ENCODE results near the gene PTGDR. TPM values are rescaled to one million over a fixed set of nuclear protein-coding genes. Genes with fewer than 3 reads are reported as not detected.
A peak's percentile ranks its signal among the peaks of the same experiment; 100 is the strongest.

PTGDR gene
- total RNA-seq, 2 donors from 2014 or later, result 0.09 TPM; not detected in 1

GRCh38 chr14:52271538-52271937 is 4.0 kb downstream of the PTGDR start:
- 100% methylated on average over 1 of the region's 1 CpG for WGBS, 2 experiments (ENCODE audit: insufficient coverage in 1 of 2, insufficient read length in 1 of 2)
- Histone ChIP-seq H3K27me3 (ENCODE audit: control insufficient read depth, insufficient read depth, low read length, poor library complexity, severe bottlenecking) (peaks cover 46% of the 10 kb centered on the region), H3K36me3 (ENCODE audit: control insufficient read depth, insufficient read depth, low read length) (no peaks in the 10 kb centered on the region), H3K9ac (ENCODE audit: extremely low read depth, low read length, poor library complexity, severe bottlenecking) (no peak overlapping the region), H3K4me1 (ENCODE audit: control insufficient read depth, insufficient read depth, low read length) (no peaks in the 10 kb centered on the region), H3K27ac (ENCODE audit: low read depth, low read length) (no peak overlapping the region), H3K9me3 (ENCODE audit: control insufficient read depth, low read length) (no peaks in the 10 kb centered on the region), H3K4me3 (ENCODE audit: low read length) (no peak overlapping the region)
- Mint-ChIP-seq H3K27ac (no peak overlapping the region), H3K9me3 (no peaks in the 10 kb centered on the region), H3K4me1 (peaks cover 17% of the 10 kb centered on the region), H3K36me3 (ENCODE audit: low read depth) (no peaks in the 10 kb centered on the region), H3K4me3 (no peak overlapping the region), H3K27me3 (ENCODE audit: insufficient read depth) (peaks cover 48% of the 10 kb centered on the region)
- TF ChIP-seq, protein P1, sequence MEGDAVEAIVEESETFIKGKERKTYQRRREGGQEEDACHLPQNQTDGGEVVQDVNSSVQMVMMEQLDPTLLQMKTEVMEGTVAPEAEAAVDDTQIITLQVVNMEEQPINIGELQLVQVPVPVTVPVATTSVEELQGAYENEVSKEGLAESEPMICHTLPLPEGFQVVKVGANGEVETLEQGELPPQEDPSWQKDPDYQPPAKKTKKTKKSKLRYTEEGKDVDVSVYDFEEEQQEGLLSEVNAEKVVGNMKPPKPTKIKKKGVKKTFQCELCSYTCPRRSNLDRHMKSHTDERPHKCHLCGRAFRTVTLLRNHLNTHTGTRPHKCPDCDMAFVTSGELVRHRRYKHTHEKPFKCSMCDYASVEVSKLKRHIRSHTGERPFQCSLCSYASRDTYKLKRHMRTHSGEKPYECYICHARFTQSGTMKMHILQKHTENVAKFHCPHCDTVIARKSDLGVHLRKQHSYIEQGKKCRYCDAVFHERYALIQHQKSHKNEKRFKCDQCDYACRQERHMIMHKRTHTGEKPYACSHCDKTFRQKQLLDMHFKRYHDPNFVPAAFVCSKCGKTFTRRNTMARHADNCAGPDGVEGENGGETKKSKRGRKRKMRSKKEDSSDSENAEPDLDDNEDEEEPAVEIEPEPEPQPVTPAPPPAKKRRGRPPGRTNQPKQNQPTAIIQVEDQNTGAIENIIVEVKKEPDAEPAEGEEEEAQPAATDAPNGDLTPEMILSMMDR (conservative IDR thresholded peaks at IDR 0.05), result no peak
- DNase-seq, result no peak

GRCh38 chr14:52272375-52272774 is 4.9 kb downstream of the PTGDR start:
- H3K27ac Mint-ChIP-seq, result no peak overlapping the region
- Histone ChIP-seq H3K27me3 (ENCODE audit: control insufficient read depth, insufficient read depth, low read length, poor library complexity, severe bottlenecking) (peaks cover 38% of the 10 kb centered on the region), H3K4me3 (ENCODE audit: low read length) (no peak overlapping the region), H3K9ac (ENCODE audit: extremely low read depth, low read length, poor library complexity, severe bottlenecking) (no peak overlapping the region), H3K36me3 (ENCODE audit: control insufficient read depth, insufficient read depth, low read length) (no peaks in the 10 kb centered on the region), H3K27ac (ENCODE audit: low read depth, low read length) (no peak overlapping the region), H3K9me3 (ENCODE audit: control insufficient read depth, low read length) (no peaks in the 10 kb centered on the region), H3K4me1 (ENCODE audit: control insufficient read depth, insufficient read depth, low read length) (no peaks in the 10 kb centered on the region)
- peaks cover 39% of the 10 kb centered on the region for H3K27me3 Mint-ChIP-seq (ENCODE audit: insufficient read depth)
- peaks cover 14% of the 10 kb centered on the region for H3K4me1 Mint-ChIP-seq
- TF ChIP-seq, protein P1 (conservative IDR thresholded peaks at IDR 0.05), result peak; percentile 68
- H3K36me3 Mint-ChIP-seq (ENCODE audit: low read depth), result no peaks in the 10 kb centered on the region
- DNase-seq, result peak; percentile 55
- 63 to 80% methylated on average over 2 to 3 of the region's 3 CpGs for WGBS, 2 experiments (ENCODE audit: insufficient coverage in 1 of 2, insufficient read length in 1 of 2)
- H3K4me3 Mint-ChIP-seq, result no peak overlapping the region
- no peaks in the 10 kb centered on the region for H3K9me3 Mint-ChIP-seq

DNA sequence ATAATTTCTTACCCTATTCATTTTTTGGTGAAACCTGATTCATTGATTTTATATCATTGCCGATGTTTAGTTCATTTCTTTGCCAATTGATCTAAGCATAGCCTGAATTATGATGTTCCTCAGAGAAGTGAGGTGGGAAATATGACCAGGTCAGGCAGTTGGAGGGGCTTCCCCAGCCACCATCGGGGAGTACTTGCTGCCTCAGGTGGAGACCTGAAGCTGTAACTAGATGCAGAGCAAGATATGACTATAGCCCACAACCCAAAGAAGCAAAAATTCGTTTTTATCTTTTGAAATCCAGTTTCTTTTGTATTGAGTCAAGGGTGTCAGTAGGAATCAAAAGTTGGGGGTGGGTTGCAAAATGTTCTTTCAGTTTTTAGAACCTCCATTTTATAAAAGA is 7.9 kb downstream of the PTGDR start:
- Histone ChIP-seq H3K9ac (ENCODE audit: extremely low read depth, low read length, poor library complexity, severe bottlenecking) (no peak overlapping the region), H3K4me3 (ENCODE audit: low read length) (no peak overlapping the region), H3K27ac (ENCODE audit: low read depth, low read length) (no peak overlapping the region), H3K4me1 (ENCODE audit: control insufficient read depth, insufficient read depth, low read length) (no peaks in the 10 kb centered on the region), H3K9me3 (ENCODE audit: control insufficient read depth, low read length) (no peaks in the 10 kb centered on the region), H3K27me3 (ENCODE audit: control insufficient read depth, insufficient read depth, low read length, poor library complexity, severe bottlenecking) (peaks cover 8% of the 10 kb centered on the region), H3K36me3 (ENCODE audit: control insufficient read depth, insufficient read depth, low read length) (no peaks in the 10 kb centered on the region)
- WGBS, 2 experiments (ENCODE audit: insufficient coverage in 1 of 2, insufficient read length in 1 of 2), result 64 to 80% methylated on average over 1 to 3 of the region's 3 CpGs
- Mint-ChIP-seq H3K27ac (no peak overlapping the region), H3K9me3 (no peaks in the 10 kb centered on the region), H3K4me3 (no peak overlapping the region), H3K27me3 (ENCODE audit: insufficient read depth) (peaks cover 10% of the 10 kb centered on the region), H3K36me3 (ENCODE audit: low read depth) (no peaks in the 10 kb centered on the region), H3K4me1 (peaks cover 2% of the 10 kb centered on the region)
- TF ChIP-seq, protein P1 (conservative IDR thresholded peaks at IDR 0.05), result no peak
- DNase-seq, result no peak
